ENCODE results near the gene GNAT1. TPM values are rescaled to one million over a fixed set of nuclear protein-coding genes. Genes with fewer than 3 reads are reported as not detected.

GNAT1 gene
- polyA plus RNA-seq, 2 of the 4 experiments (the other 2 are of a cell fraction) = not detected

DNA sequence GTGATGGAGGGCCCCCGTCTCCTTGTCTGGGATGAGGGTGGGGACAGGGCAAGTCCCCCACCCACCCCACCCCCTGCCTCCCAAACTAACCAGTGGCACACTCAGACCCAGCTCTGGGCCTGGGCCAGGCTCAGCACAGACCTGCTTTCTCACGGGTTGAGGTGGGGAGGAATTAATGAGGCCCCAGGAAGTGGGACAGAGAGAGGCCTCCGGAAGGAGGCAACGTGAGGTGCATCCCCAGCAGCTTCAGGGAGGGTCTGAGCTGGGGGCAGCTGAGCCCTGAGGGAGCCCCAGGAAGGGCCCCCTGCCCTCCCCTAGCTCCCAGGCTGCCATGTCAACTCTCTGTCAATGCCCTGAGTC lies 29.6 kb downstream of the GNAT1 start:
- H3K9me3 ChIP-seq = no peaks in the 10 kb centered on the region
- POLR2A ChIA-PET = no interaction called here
- H3K4me1 ChIP-seq = 0 out of 3 replicates have a peak, but pooled peaks cover 3% of the 10 kb centered on the region
- FAIRE-seq = no peak
- TF ChIP-seq, protein P1, sequence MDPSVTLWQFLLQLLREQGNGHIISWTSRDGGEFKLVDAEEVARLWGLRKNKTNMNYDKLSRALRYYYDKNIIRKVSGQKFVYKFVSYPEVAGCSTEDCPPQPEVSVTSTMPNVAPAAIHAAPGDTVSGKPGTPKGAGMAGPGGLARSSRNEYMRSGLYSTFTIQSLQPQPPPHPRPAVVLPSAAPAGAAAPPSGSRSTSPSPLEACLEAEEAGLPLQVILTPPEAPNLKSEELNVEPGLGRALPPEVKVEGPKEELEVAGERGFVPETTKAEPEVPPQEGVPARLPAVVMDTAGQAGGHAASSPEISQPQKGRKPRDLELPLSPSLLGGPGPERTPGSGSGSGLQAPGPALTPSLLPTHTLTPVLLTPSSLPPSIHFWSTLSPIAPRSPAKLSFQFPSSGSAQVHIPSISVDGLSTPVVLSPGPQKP (IDR thresholded peaks at IDR 0.05; ENCODE audit: low read depth, low read length) = no peak
- TF ChIP-seq HOXB13 (CRISPR knock-in tag; IDR thresholded peaks at IDR 0.05; ENCODE audit: low read depth) = no peak
- no peak for TF ChIP-seq KDM1A (IDR thresholded peaks at IDR 0.05; ENCODE audit: low read depth)
- no peak for TF ChIP-seq FOSL2 (IDR thresholded peaks at IDR 0.05)
- TF ChIP-seq FOSL2 (CRISPR knock-in tag; IDR thresholded peaks at IDR 0.05) = no peak
- TF ChIP-seq, protein P2, sequence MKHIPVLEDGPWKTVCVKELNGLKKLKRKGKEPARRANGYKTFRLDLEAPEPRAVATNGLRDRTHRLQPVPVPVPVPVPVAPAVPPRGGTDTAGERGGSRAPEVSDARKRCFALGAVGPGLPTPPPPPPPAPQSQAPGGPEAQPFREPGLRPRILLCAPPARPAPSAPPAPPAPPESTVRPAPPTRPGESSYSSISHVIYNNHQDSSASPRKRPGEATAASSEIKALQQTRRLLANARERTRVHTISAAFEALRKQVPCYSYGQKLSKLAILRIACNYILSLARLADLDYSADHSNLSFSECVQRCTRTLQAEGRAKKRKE (CRISPR knock-in tag; IDR thresholded peaks at IDR 0.05; ENCODE audit: low read depth) = no peak
- no peak for TF ChIP-seq ZSCAN20 (CRISPR knock-in tag; IDR thresholded peaks at IDR 0.05)
- TF ChIP-seq POLR2AphosphoS2 (conservative IDR thresholded peaks at IDR 0.05; ENCODE audit: low read length) = no peak
- TF ChIP-seq, protein P3, sequence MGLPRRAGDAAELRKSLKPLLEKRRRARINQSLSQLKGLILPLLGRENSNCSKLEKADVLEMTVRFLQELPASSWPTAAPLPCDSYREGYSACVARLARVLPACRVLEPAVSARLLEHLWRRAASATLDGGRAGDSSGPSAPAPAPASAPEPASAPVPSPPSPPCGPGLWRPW (IDR thresholded peaks at IDR 0.05) = no peak
- CTCF ChIA-PET = interaction anchor here (0.8 to 25.9 kb wide), 5 partner anchors 10 to 103 kb away, joined by 3 to 550 read pairs (median 14); partner anchors contain the start of gene GNAT1
- ATAC-seq = no peak
- no peak for DNase-seq (ENCODE audit: low read depth in 1 of 2, low spot score in 1 of 2)
- H3K4me3 ChIP-seq = no peak overlapping the region
- H3K27ac ChIP-seq = no peak overlapping the region
- H3K4me2 ChIP-seq = no peak overlapping the region
- 78% methylated on average over 3 of the region's 4 CpGs for WGBS (ENCODE audit: missing lambda C conversion rate)

DNA sequence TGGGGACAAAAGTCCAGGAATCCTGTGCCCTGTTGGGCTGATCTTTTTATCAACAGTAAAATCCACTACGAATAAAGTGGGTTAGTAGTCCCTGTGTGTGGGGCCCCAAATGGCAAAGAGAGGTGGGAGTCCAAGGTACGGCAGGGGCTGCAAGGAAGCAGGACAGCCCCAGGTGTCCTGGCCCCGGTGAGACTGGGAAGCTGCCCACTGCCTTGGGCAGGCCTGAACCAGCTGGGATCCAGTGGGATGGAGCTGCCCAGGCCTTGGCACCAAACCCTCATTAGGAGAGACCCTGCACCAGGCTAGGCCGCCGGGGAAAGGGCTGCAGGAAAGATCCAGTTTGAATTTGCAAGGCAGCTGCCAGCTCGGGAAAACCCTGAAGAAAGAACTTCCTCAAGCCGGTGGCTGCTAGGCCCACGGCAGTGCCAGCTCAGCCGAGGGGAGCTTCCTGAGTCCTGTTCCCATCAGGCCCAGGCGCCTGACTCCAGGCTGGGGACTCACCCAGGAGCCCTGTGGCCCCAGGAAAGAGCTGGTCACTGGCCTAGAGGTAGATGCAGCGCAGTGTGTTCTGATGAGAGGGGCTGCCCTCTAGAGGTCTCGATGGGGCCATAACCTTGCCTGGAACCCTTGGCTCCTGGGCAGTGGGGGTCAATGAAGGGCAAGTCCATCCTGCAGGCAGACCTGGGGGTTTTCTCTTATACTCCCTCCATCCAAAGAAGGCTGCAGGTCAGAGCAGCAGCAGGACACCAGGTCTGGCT lies 30.2 kb downstream of the GNAT1 start:
- 58% methylated on average over 3 of the region's 12 CpGs for WGBS (ENCODE audit: missing lambda C conversion rate)
- FAIRE-seq (no peak), DNase-seq (ENCODE audit: low read depth in 1 of 2, low spot score in 1 of 2) (no peak), ATAC-seq (no peak)
- Histone ChIP-seq H3K4me1 (0 out of 3 replicates have a peak, but pooled peaks cover 3% of the 10 kb centered on the region), H3K9me3 (no peaks in the 10 kb centered on the region), H3K27ac (no peak overlapping the region), H3K4me2 (no peak overlapping the region), H3K4me3 (no peak overlapping the region)
- ChIA-PET POLR2A (no interaction called here), CTCF (interaction anchor here (0.8 to 25.9 kb wide), 7 partner anchors 11 to 103 kb away, joined by 3 to 550 read pairs (median 7); partner anchors contain the start of gene GNAT1)
- TF ChIP-seq, protein P4, sequence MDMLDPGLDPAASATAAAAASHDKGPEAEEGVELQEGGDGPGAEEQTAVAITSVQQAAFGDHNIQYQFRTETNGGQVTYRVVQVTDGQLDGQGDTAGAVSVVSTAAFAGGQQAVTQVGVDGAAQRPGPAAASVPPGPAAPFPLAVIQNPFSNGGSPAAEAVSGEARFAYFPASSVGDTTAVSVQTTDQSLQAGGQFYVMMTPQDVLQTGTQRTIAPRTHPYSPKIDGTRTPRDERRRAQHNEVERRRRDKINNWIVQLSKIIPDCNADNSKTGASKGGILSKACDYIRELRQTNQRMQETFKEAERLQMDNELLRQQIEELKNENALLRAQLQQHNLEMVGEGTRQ (IDR thresholded peaks at IDR 0.05) = no peak
- TF ChIP-seq SREBF2 (IDR thresholded peaks at IDR 0.05) = no peak
- no peak for TF ChIP-seq POLR2AphosphoS2 (conservative IDR thresholded peaks at IDR 0.05; ENCODE audit: low read length)
- TF ChIP-seq, protein P2 (CRISPR knock-in tag; IDR thresholded peaks at IDR 0.05; ENCODE audit: low read depth) = no peak
- TF ChIP-seq BHLHE40 (IDR thresholded peaks at IDR 0.05; ENCODE audit: low read depth, low read length) = no peak
- TF ChIP-seq MAFK (IDR thresholded peaks at IDR 0.05; ENCODE audit: partially characterized antibody) = no peak
- TF ChIP-seq JUNB (IDR thresholded peaks at IDR 0.05) = no peak

DNA sequence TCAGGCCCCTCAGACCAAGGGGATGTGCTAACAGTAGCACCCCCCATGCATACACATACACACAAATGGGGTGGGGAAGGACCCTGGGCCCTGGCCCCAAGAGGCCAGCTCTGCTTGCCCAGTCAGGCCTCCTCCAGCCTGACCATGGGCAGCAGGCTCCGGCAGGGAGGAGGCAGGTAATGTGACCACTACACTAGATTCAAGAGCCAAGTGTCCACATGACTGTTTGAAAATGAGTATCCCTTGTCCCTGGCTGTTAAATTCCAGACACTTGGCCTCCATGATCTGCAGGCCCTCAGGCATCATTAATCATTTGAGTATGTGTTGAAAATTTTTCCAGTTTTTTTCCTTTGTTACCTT lies 30.7 kb downstream of the GNAT1 start:
- TF ChIP-seq HEYL (CRISPR knock-in tag; IDR thresholded peaks at IDR 0.05) = no peak
- TF ChIP-seq ZSCAN20 (CRISPR knock-in tag; IDR thresholded peaks at IDR 0.05) = no peak
- TF ChIP-seq, protein P3 (IDR thresholded peaks at IDR 0.05) = no peak
- WGBS (ENCODE audit: missing lambda C conversion rate) = 100% methylated on average over 1 of the region's 1 CpG
- CTCF ChIA-PET = interaction anchor here (1.0 to 25.9 kb wide), 6 partner anchors 12 to 101 kb away, joined by 3 to 550 read pairs (median 10); partner anchors contain the start of gene GNAT1
- no peaks in the 10 kb centered on the region for H3K9me3 ChIP-seq
- POLR2A ChIA-PET = no interaction called here
- 0 out of 3 replicates have a peak, but pooled peaks cover 3% of the 10 kb centered on the region for H3K4me1 ChIP-seq
- H3K27ac ChIP-seq = no peak overlapping the region
- ATAC-seq (no peak), DNase-seq (ENCODE audit: low read depth in 1 of 2, low spot score in 1 of 2) (no peak), FAIRE-seq (no peak)
- H3K4me3 ChIP-seq = no peak overlapping the region
- no peak overlapping the region for H3K4me2 ChIP-seq
